WTC11 (cell line): ENCODE measurements around the gene FTL. TPM values are rescaled to one million over a fixed set of nuclear protein-coding genes. Genes with fewer than 3 reads are reported as not detected.

Experiments used
- ATAC-seq: fragments of 200-7000 bp; cut with Tn5 transposase; 2 replicates; pipeline ENCODE4 v1.10.0; 2021; ENCODE audit warnings: mild to moderate bottlenecking, moderate library complexity
- CTCF ChIA-PET: fragments of 300-600 bp; sonication (Branson Sonifier 250); formaldehyde crosslinking; loops from one replicate; lab custom pipeline; 2021; ENCODE audit warnings: antibody characterized with exemption; lab: Charles Lee
- POLR2A ChIA-PET: fragments of 350-600 bp; sonication (Branson Sonifier 250); formaldehyde crosslinking; loops from one replicate; lab custom pipeline; 2021; ENCODE audit warnings: antibody characterized with exemption; lab: Charles Lee
- DNase-seq: peaks from one replicate; pipeline ENCODE4 v3.0.0; 2021; ENCODE audit warnings: low spot score
- H3K27ac Mint-ChIP-seq: 2 replicates; pipeline ENCODE4 v1.8.0; 2021; ENCODE audit warnings: mixed read lengths
- H3K27me3 Mint-ChIP-seq: 2 replicates; pipeline ENCODE4 v1.8.0; 2021; ENCODE audit warnings: low read depth, mild to moderate bottlenecking, moderate library complexity, mixed read lengths
- H3K36me3 Mint-ChIP-seq: 2 replicates; pipeline ENCODE4 v1.8.0; 2021; ENCODE audit warnings: mixed read lengths
- H3K4me1 Mint-ChIP-seq: 2 replicates; pipeline ENCODE4 v1.8.0; 2022; ENCODE audit warnings: mixed read lengths
- H3K4me3 Mint-ChIP-seq: 2 replicates; pipeline ENCODE4 v1.8.0; 2021; ENCODE audit warnings: mild to moderate bottlenecking, moderate library complexity, mixed read lengths
- H3K9me3 Mint-ChIP-seq: 2 replicates; pipeline ENCODE4 v1.8.0; 2021; ENCODE audit warnings: mixed read lengths
- AR ChIP-seq: fragments of 250-450 bp; sonication (Bioruptor Pico); IDR thresholded peaks from 2 replicates; pipeline ENCODE4 v1.9.0; 2021; ENCODE audit warnings: mild to moderate bottlenecking
- ARID4B ChIP-seq: sonication (generic); formaldehyde crosslinking; IDR thresholded peaks from 2 replicates; pipeline ENCODE4 v1.8.0; 2023; ENCODE audit warnings: missing genetic modification reagents, mild to moderate bottlenecking, borderline replicate concordance
- HMGA2 ChIP-seq: fragments of 250-450 bp; sonication (Bioruptor Pico); IDR thresholded peaks from 2 replicates; pipeline ENCODE4 v1.4.0; 2021; ENCODE audit warnings: mild to moderate bottlenecking, moderate library complexity
- IRF1 ChIP-seq: sonication (generic); formaldehyde crosslinking; IDR thresholded peaks from 2 replicates; pipeline ENCODE4 v1.8.0; 2023; ENCODE audit warnings: missing genetic modification reagents
- MYBL2 ChIP-seq: sonication (generic); formaldehyde crosslinking; IDR thresholded peaks from 2 replicates; pipeline ENCODE4 v1.8.1; 2023; ENCODE audit warnings: mild to moderate bottlenecking, moderate library complexity, missing genetic modification reagents
- NFYB ChIP-seq: sonication (generic); formaldehyde crosslinking; conservative IDR thresholded peaks from 2 replicates; pipeline ENCODE4 v1.8.0; 2022; ENCODE audit warnings: low read depth, missing genetic modification reagents
- NR2C2 ChIP-seq: sonication (generic); formaldehyde crosslinking; IDR thresholded peaks from 2 replicates; pipeline ENCODE4 v1.8.0; 2022; ENCODE audit warnings: mild to moderate bottlenecking, missing genetic modification reagents
- TEAD4 ChIP-seq: sonication (generic); formaldehyde crosslinking; IDR thresholded peaks from 2 replicates; pipeline ENCODE4 v1.8.0; 2022; ENCODE audit warnings: mild to moderate bottlenecking, missing genetic modification reagents
- TP53 ChIP-seq: sonication (generic); formaldehyde crosslinking; IDR thresholded peaks from 2 replicates; pipeline ENCODE4 v1.8.1; 2023; ENCODE audit warnings: mild to moderate bottlenecking, missing genetic modification reagents
- ZNF121 ChIP-seq: sonication (generic); formaldehyde crosslinking; IDR thresholded peaks from 2 replicates; pipeline ENCODE4 v1.8.0; 2023; ENCODE audit warnings: missing genetic modification reagents
- ZNF219 ChIP-seq: sonication (generic); formaldehyde crosslinking; IDR thresholded peaks from 2 replicates; pipeline ENCODE4 v1.8.0; 2023; ENCODE audit warnings: missing genetic modification reagents, mild to moderate bottlenecking, borderline replicate concordance
- ZNF232 ChIP-seq: sonication (generic); formaldehyde crosslinking; IDR thresholded peaks from 2 replicates; pipeline ENCODE4 v1.8.0; 2022; ENCODE audit warnings: mild to moderate bottlenecking, missing genetic modification reagents
- ZNF281 ChIP-seq: sonication (generic); formaldehyde crosslinking; IDR thresholded peaks from 2 replicates; pipeline ENCODE4 v1.8.0; 2023; ENCODE audit warnings: mild to moderate bottlenecking, missing genetic modification reagents
- ZNF396 ChIP-seq: fragments of 250-450 bp; sonication (Bioruptor Pico); IDR thresholded peaks from 2 replicates; pipeline ENCODE4 v1.8.0; 2021; ENCODE audit warnings: mild to moderate bottlenecking, moderate library complexity, borderline replicate concordance
- ZNF512 ChIP-seq: sonication (generic); formaldehyde crosslinking; IDR thresholded peaks from 2 replicates; pipeline ENCODE4 v1.8.1; 2022; ENCODE audit warnings: missing genetic modification reagents, borderline replicate concordance
- ZSCAN18 ChIP-seq: fragments of 250-450 bp; sonication (Bioruptor Pico); IDR thresholded peaks from 2 replicates; pipeline ENCODE4 v2.1.2; 2022; ENCODE audit warnings: mild to moderate bottlenecking, moderate library complexity
- total RNA-seq: library from RNA; stranded (reverse); gene quantifications from 3 replicates; pipeline ENCODE4 v1.2.3, GENCODE V29; 2021

Gene FTL
- total RNA-seq, 1 experiment from 2014 or later, result 1,061 TPM

GRCh38 chr19:49011194-49011593 lies 46.1 kb downstream of the FTL start:
- no peak for TF ChIP-seq NFYB (CRISPR knock-in tag)
- TF ChIP-seq NR2C2 (CRISPR knock-in tag), result no peak
- no peak for TF ChIP-seq ZNF396 (CRISPR knock-in tag)
- TF ChIP-seq TP53 (CRISPR knock-in tag), result no peak
- Mint-ChIP-seq H3K4me3 (no peak overlapping the region), H3K27ac (no peak overlapping the region), H3K9me3 (no peaks in the 10 kb centered on the region), H3K36me3 (peaks cover 42% of the 10 kb centered on the region), H3K27me3 (no peaks in the 10 kb centered on the region), H3K4me1 (no peaks in the 10 kb centered on the region)
- ATAC-seq (no peak), DNase-seq (no peak)
- ChIA-PET CTCF (no interaction called here), POLR2A (no interaction called here)

GRCh38 chr19:49014123-49014869 lies 49.2 kb downstream of the FTL start:
- peaks cover 12% of the 10 kb centered on the region for H3K27me3 Mint-ChIP-seq
- peaks cover 10% of the 10 kb centered on the region for H3K4me1 Mint-ChIP-seq
- DNase-seq, result no peak
- ChIA-PET POLR2A (no interaction called here), CTCF (interaction anchor here (1.3 to 1.9 kb wide), 3 partner anchors 14 to 83 kb away, joined by 4 to 10 read pairs (median 10); partner anchors contain the start of genes GYS1 and RUVBL2)
- TF ChIP-seq ZNF281 (no peak), ZNF219 (CRISPR knock-in tag) (no peak), HMGA2 (no peak), ZNF121 (CRISPR knock-in tag) (no peak), ARID4B (CRISPR knock-in tag) (no peak), IRF1 (CRISPR knock-in tag) (no peak), NR2C2 (CRISPR knock-in tag) (no peak), ZSCAN18 (CRISPR knock-in tag) (no peak), ZNF512 (CRISPR knock-in tag) (no peak), MYBL2 (CRISPR knock-in tag) (no peak), TEAD4 (no peak), AR (CRISPR knock-in tag) (no peak), ZNF232 (CRISPR knock-in tag) (no peak)
- ATAC-seq, result no peak
- no peaks in the 10 kb centered on the region for H3K9me3 Mint-ChIP-seq
- peaks cover 35% of the 10 kb centered on the region for H3K36me3 Mint-ChIP-seq
- no peak overlapping the region for H3K4me3 Mint-ChIP-seq
- H3K27ac Mint-ChIP-seq, result no peak overlapping the region
